VCaP (cell line): ENCODE measurements around the gene KCNQ2.
A peak's percentile ranks its signal among the peaks of the same experiment; 100 is the strongest.

ENCODE experiments used
- H3K27ac ChIP-seq: fragments of 450-650 bp; 2 replicates; pipeline ENCODE4 v1.5.1; 2017
- CTCF ChIP-seq: fragments of 450-650 bp; conservative IDR thresholded peaks from 2 replicates; pipeline ENCODE4 v1.5.1; 2017; ENCODE audit warnings: mild to moderate bottlenecking, moderate library complexity

KCNQ2 gene

DNA sequence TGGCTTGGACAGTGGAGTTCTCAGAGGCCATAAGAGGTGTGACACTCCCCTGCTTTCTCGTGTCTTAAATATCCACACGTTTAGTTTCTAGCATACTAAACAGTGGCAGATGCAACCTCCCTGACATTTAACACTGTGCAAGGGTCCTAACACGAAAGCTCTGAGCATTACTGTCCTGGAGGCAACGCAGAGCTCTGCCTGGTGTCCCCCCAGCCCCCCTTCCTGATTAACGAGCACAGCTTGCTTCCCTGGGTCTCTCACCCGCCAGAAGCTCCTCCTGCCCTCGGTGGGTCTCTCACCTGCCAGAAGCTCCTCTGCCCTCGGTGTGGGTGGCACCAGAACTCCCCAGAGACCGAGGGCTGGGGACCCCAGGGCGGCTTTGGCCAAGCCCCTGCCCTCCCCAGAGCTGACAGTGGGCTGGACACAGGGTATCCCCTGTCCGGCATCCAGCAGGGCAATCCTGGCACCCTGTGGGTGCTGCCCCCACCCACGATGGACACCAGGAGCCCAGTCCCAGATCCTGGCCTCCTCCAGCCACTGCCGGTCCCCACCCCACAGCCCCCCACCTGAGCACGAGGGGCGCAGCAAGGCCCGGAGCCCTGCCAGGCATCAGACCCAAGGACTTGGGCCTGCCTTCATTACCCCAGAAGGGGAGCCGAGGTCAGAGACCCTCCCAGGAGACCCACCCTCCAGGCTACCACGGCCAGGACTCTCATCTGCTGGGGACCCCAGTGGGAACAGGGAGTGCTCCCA lies 12.4 kb upstream of the KCNQ2 start:
- peak overlapping the region; percentile 19 for H3K27ac ChIP-seq
- no peak for TF ChIP-seq CTCF

- peak overlapping the region; percentile 19 for H3K27ac ChIP-seq
- TF ChIP-seq CTCF, result no peak
Observed at GRCh38 chr20:63484236-63484635, 11.8 kb upstream of the KCNQ2 start.

DNA sequence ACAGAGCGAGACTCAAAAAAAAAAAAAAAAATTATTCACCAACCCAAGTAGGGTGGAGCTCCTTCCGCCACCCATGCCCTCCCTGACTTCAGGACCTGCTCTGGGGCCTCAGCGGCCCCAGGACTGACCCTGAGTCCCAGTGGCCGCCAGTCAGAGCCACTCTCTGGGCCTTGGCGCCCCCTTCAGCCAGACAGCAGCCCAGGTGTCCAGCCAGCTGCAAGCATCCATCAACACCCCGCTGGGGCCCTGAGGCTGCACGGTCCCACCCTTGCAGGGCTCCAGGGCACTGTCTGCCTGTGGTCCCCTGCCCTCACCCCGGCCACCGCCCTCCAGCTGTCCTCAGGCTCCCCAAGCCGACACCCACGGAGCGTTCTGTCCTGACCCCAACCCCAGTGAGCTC lies 11.4 kb upstream of the KCNQ2 start:
- H3K27ac ChIP-seq, result no peak overlapping the region
- 0 out of 2 replicates have a peak, but pooled peaks have one; percentile 13 for TF ChIP-seq CTCF

GRCh38 chr20:63482021-63482587 lies 9.6 kb upstream of the KCNQ2 start:
- H3K27ac ChIP-seq, result peak overlapping the region; percentile 47
- TF ChIP-seq CTCF, result no peak

DNA sequence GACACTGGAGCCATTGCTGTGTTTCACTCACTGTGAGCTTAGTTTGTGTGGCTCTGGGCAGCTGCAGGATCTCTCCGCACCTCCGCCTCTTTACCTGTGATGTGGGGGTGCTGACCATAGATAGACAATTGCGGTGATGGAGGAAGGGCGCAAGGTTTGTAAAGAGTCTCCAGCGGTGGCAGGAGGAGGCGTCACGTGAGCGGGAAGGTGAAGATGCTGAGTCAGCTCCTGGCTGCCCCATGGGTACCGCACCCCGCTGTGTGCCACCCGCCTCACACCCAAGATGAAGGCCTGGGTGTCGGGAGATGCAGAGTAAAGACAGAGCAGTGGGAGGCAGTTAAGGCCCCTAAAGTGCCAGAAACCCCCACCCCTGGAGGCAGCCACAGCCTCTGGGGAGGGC lies 9.0 kb upstream of the KCNQ2 start:
- TF ChIP-seq CTCF, result no peak
- H3K27ac ChIP-seq, result 0 out of 2 replicates have a peak overlapping the region, but pooled peaks have one; percentile 48

DNA sequence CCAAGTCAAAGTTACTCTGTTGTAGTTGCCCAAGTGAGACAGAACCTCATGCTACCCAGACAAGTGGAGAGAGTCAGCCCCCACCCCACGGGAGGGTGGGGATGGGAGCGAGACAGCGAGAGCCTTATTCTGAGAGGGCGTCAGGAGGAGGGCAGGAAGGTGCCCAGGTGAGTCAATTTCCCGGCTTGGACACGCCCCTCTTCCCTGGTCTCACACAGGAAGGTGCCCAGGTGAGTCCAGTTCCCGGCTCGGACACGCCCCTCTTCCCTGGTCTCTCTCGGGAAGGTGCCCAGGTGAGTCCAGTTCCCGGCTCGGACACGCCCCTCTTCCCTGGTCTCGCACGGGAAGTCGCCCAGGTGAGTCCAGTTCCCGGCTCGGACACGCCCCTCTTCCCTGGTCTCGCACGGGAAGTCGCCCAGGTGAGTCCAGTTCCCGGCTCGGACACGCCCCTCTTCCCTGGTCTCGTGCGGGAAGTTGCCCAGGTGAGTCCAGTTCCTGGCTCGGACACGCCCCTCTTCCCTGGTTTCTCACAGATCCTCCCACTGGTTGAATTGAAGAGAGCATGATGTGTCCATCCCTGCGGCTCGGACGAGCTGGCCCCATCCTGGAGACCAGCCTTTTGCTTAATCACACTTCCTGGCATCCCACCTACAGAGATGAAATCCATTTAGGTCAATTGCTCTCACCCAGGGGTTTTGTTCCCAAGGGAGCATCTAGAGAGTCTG lies 7.4 kb upstream of the KCNQ2 start:
- peak overlapping the region; percentile 69 for H3K27ac ChIP-seq

GRCh38 chr20:63478346-63479302 lies 6.2 kb upstream of the KCNQ2 start:
- peak overlapping the region; percentile 69 for H3K27ac ChIP-seq
- TF ChIP-seq CTCF, result no peak
